MCF 10A (cell line): ENCODE data around the gene NEURL1. TPM values are rescaled to one million over a fixed set of nuclear protein-coding genes. Genes with fewer than 3 reads are reported as not detected.

Source experiments
- BruUV-seq: library from RNA; stranded (reverse); fragments of 400-500 nt; replicated peaks from 2 replicates; lab custom pipeline; 2021; lab: Mats Ljungman, UMichigan
- CTCF ChIA-PET: fragments of 300-600 bp; sonication (Branson Sonifier 250); formaldehyde crosslinking; extraction: SDS; loops from one replicate; lab custom pipeline; 2021; ENCODE audit warnings: antibody characterized with exemption, inconsistent platforms; lab: Yijun Ruan, JAX
- POLR2A ChIA-PET: fragments of 300-600, 350-650 bp; sonication (Branson Sonifier 250); formaldehyde crosslinking; extraction: SDS; loops from one replicate; lab custom pipeline; 2020; ENCODE audit warnings: antibody characterized with exemption, inconsistent platforms; lab: Yijun Ruan, JAX
- DNase-seq: peaks from one replicate; pipeline ENCODE4 v3.0.0-alpha.2; 2018; ENCODE audit not compliant: unreplicated experiment
- H3K27ac Mint-ChIP-seq: one replicate; pipeline ENCODE4 v1.8.0; 2022; ENCODE audit warnings: mild to moderate bottlenecking, low read depth, mixed read lengths; ENCODE audit not compliant: unreplicated experiment
- H3K27me3 Mint-ChIP-seq: one replicate; pipeline ENCODE4 v1.8.0; 2022; ENCODE audit warnings: mixed read lengths; ENCODE audit not compliant: insufficient read depth, unreplicated experiment
- H3K36me3 Mint-ChIP-seq: one replicate; pipeline ENCODE4 v1.8.0; 2022; ENCODE audit warnings: mild to moderate bottlenecking, moderate library complexity, mixed read lengths; ENCODE audit not compliant: insufficient read depth, unreplicated experiment
- H3K4me1 Mint-ChIP-seq: one replicate; pipeline ENCODE4 v1.8.0; 2022; ENCODE audit warnings: mixed read lengths; ENCODE audit not compliant: insufficient read depth, unreplicated experiment
- H3K4me3 Mint-ChIP-seq: one replicate; pipeline ENCODE4 v1.8.0; 2022; ENCODE audit warnings: mild to moderate bottlenecking, moderate library complexity, mixed read lengths; ENCODE audit not compliant: unreplicated experiment
- H3K9me3 Mint-ChIP-seq: one replicate; pipeline ENCODE4 v1.8.0; 2022; ENCODE audit warnings: mixed read lengths; ENCODE audit not compliant: unreplicated experiment
- CTCF ChIP-seq: fragments of 200-600 bp; IDR thresholded peaks from one replicate; pipeline ENCODE4 v1.8.0; 2022; ENCODE audit warnings: antibody characterized with exemption, mild to moderate bottlenecking; ENCODE audit not compliant: unreplicated experiment
- intact Hi-C: fragments of 100-400 bp; cut with micrococcal nuclease; formaldehyde crosslinking; loops from 2 replicates; pipeline ENCODE4 v1.14.1; 2022
- total RNA-seq: library from RNA; stranded (reverse); gene quantifications from 2 replicates; pipeline ENCODE4 v1.2.3, GENCODE V29; 2022

Gene NEURL1
- total RNA-seq, 1 experiment from 2014 or later: not detected

GRCh38 chr10:103549349-103549685, 55.8 kb downstream of the NEURL1 start:
- Mint-ChIP-seq H3K36me3 (no peaks in the 10 kb centered on the region), H3K4me1 (no peaks in the 10 kb centered on the region), H3K27me3 (peaks cover 11% of the 10 kb centered on the region), H3K27ac (no peak overlapping the region), H3K9me3 (no peaks in the 10 kb centered on the region), H3K4me3 (no peak overlapping the region)
- ChIA-PET POLR2A (interaction anchor here (0.9 kb wide), 1 partner anchor 12 kb away, joined by 3 read pairs; no protein-coding TSS in a partner anchor), CTCF (interaction anchor here (0.7 kb wide), 2 partner anchors 54 to 485 kb away, joined by 3 read pairs; no protein-coding TSS in a partner anchor)
- intact Hi-C loops: no loop called here
- no peak for TF ChIP-seq CTCF
- DNase-seq: no peak
- BruUV-seq: no TSS peak

GRCh38 chr10:103550229-103550628, 56.7 kb downstream of the NEURL1 start:
- no peak overlapping the region for H3K4me3 Mint-ChIP-seq
- peaks cover 6% of the 10 kb centered on the region for H3K4me1 Mint-ChIP-seq
- no peaks in the 10 kb centered on the region for H3K36me3 Mint-ChIP-seq
- peaks cover 11% of the 10 kb centered on the region for H3K27me3 Mint-ChIP-seq
- H3K9me3 Mint-ChIP-seq: no peaks in the 10 kb centered on the region
- CTCF ChIA-PET: interaction anchor here (1.5 kb wide), 1 partner anchor 10 kb away, joined by 3 read pairs; no protein-coding TSS in a partner anchor
- no TSS peak for BruUV-seq
- DNase-seq: no peak
- POLR2A ChIA-PET: no interaction called here
- no peak for TF ChIP-seq CTCF
- intact Hi-C loops: no loop called here
- no peak overlapping the region for H3K27ac Mint-ChIP-seq

- peaks cover 11% of the 10 kb centered on the region for H3K27me3 Mint-ChIP-seq
Measured at GRCh38 chr10:103551619-103552602, 58.4 kb downstream of the NEURL1 start.

More at GRCh38 chr10:103551619-103552602, 58.4 kb downstream of the NEURL1 start:
- DNase-seq: no peak
- peaks cover 6% of the 10 kb centered on the region for H3K4me1 Mint-ChIP-seq
- POLR2A ChIA-PET: interaction anchor here (1.6 kb wide), 1 partner anchor 21 kb away, joined by 3 read pairs; no protein-coding TSS in a partner anchor
- no peaks in the 10 kb centered on the region for H3K36me3 Mint-ChIP-seq
- CTCF ChIA-PET: interaction anchor here (0.7 to 1.6 kb wide), 5 partner anchors 9 to 61 kb away, joined by 3 to 5 read pairs (median 4); no protein-coding TSS in a partner anchor
- intact Hi-C loops: no loop called here
- TF ChIP-seq CTCF: no peak
- no peaks in the 10 kb centered on the region for H3K9me3 Mint-ChIP-seq
- no TSS peak for BruUV-seq
- no peak overlapping the region for H3K4me3 Mint-ChIP-seq
- H3K27ac Mint-ChIP-seq: no peak overlapping the region
